ENCODE measurements around the gene SERPINC1.

GRCh38 chr1:173871091-173871490 is 46.0 kb downstream of the SERPINC1 start:
- TF ChIP-seq CTCF (IDR thresholded peaks at IDR 0.05) (no peak), POLR2A (IDR thresholded peaks at IDR 0.05) (no peak)
